22Rv1 (cell line): ENCODE measurements around the gene RFC5.

Source experiments
- ZFX ChIP-seq: fragments of 450-650 bp; IDR thresholded peaks from 2 replicates; pipeline ENCODE4 v1.6.1; 2017; ENCODE audit warnings: antibody characterized with exemption, borderline replicate concordance
- TF ChIP-seq, protein P1 (sequence below): fragments of 450-650 bp; IDR thresholded peaks from 2 replicates; pipeline ENCODE4 v1.5.1; 2017; ENCODE audit warnings: mild to moderate bottlenecking

DNA sequence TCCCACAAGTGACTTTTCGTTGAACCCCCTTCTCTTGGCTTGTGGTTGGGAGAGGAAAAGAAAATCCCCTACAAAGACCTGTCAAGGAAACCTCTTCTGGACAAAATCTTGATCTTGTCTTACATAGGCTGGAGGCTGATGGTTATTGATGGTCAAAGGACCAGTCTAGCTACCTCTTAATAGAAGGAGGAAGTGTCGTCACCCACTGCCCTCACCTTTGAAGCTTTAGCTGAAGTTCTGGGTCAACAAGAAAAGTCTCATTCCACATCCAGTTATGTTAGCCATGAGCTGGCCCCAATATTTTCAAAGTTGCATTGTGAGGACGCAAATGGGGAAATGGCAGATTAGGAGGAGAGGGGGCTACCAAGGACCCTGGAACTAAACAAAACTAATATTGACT lies 41.5 kb upstream of the RFC5 start:
- TF ChIP-seq, protein P1, sequence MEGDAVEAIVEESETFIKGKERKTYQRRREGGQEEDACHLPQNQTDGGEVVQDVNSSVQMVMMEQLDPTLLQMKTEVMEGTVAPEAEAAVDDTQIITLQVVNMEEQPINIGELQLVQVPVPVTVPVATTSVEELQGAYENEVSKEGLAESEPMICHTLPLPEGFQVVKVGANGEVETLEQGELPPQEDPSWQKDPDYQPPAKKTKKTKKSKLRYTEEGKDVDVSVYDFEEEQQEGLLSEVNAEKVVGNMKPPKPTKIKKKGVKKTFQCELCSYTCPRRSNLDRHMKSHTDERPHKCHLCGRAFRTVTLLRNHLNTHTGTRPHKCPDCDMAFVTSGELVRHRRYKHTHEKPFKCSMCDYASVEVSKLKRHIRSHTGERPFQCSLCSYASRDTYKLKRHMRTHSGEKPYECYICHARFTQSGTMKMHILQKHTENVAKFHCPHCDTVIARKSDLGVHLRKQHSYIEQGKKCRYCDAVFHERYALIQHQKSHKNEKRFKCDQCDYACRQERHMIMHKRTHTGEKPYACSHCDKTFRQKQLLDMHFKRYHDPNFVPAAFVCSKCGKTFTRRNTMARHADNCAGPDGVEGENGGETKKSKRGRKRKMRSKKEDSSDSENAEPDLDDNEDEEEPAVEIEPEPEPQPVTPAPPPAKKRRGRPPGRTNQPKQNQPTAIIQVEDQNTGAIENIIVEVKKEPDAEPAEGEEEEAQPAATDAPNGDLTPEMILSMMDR, result no peak
- TF ChIP-seq ZFX, result no peak
